ENCODE results near the gene ELOVL6. TPM values are rescaled to one million over a fixed set of nuclear protein-coding genes. Genes with fewer than 3 reads are reported as not detected.

The ELOVL6 gene
- total RNA-seq, 1 experiment from 2014 or later = 38.7 TPM

DNA sequence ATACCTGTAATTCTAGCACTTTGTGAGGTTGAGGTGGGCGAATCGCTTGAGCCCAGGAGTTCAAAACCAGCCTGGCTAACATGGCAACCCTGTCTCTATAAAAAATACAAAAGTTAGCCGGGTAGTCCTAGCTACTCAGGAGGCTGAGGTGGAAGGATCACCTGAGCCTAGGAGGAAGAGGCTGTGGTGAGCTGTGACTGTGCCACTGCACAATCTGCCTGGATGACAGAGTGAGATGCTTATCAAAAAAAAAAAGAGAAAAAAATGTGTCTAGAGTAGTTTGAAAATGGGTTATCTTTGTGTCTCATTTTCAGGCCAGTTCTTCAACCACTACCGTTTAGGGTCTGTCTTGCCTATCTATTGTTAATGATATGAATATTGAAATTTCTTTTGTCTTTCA, 187.6 kb downstream of the ELOVL6 start (continued):
- TF ChIP-seq EZH2 (IDR thresholded peaks at IDR 0.05) (no peak), SP1 (IDR thresholded peaks at IDR 0.05; ENCODE audit: low read depth) (no peak), SIN3A (IDR thresholded peaks at IDR 0.05; ENCODE audit: low read depth) (no peak), CBX3 (IDR thresholded peaks at IDR 0.05; ENCODE audit: low read depth) (no peak), RAD21 (IDR thresholded peaks at IDR 0.05; ENCODE audit: low read depth) (no peak), CEBPB (IDR thresholded peaks at IDR 0.05; ENCODE audit: low read depth) (no peak), TCF7L2 (IDR thresholded peaks at IDR 0.05; ENCODE audit: borderline replicate concordance, extremely low read depth, insufficient read depth, insufficient read length) (no peak)

DNA sequence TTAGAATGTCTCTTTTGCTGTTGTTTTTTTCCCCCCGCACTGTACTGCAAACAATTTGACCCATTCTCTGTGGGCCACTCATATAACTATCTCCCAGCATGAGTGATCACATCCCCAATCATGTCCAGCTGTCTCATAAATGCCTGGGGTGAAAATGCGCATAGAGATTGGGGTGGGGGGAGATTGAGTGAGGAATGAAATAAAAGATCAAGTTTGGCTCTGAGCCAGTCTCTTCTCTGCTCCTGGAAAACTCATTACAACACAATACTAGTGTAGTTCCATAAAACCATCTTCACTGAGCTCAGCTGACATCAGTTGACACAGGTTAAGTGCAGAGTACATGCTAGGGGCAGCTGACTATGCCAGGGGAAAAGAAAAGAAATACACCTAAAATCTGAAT, 188.9 kb downstream of the ELOVL6 start:
- TF ChIP-seq RAD21 (IDR thresholded peaks at IDR 0.05; ENCODE audit: low read depth) (no peak), SRF (IDR thresholded peaks at IDR 0.05; ENCODE audit: low read depth) (no peak), TCF7L2 (IDR thresholded peaks at IDR 0.05; ENCODE audit: borderline replicate concordance, extremely low read depth, insufficient read depth, insufficient read length) (no peak), EGR1 (IDR thresholded peaks at IDR 0.05; ENCODE audit: low read depth) (no peak), POLR2AphosphoS5 (IDR thresholded peaks at IDR 0.05; ENCODE audit: low read depth, low read length) (no peak), YY1 (IDR thresholded peaks at IDR 0.05; ENCODE audit: extremely low read depth, insufficient replicate concordance, low read depth, low read length) (no peak), JUND (IDR thresholded peaks at IDR 0.05) (no peak), POLR2A (IDR thresholded peaks at IDR 0.05; ENCODE audit: borderline replicate concordance, extremely low read depth, insufficient read depth, insufficient read length) (no peak), FOSL1 (IDR thresholded peaks at IDR 0.05; ENCODE audit: low read depth) (no peak), ELF1 (IDR thresholded peaks at IDR 0.05; ENCODE audit: borderline replicate concordance, low read depth) (no peak)
- TF ChIP-seq, protein P1, sequence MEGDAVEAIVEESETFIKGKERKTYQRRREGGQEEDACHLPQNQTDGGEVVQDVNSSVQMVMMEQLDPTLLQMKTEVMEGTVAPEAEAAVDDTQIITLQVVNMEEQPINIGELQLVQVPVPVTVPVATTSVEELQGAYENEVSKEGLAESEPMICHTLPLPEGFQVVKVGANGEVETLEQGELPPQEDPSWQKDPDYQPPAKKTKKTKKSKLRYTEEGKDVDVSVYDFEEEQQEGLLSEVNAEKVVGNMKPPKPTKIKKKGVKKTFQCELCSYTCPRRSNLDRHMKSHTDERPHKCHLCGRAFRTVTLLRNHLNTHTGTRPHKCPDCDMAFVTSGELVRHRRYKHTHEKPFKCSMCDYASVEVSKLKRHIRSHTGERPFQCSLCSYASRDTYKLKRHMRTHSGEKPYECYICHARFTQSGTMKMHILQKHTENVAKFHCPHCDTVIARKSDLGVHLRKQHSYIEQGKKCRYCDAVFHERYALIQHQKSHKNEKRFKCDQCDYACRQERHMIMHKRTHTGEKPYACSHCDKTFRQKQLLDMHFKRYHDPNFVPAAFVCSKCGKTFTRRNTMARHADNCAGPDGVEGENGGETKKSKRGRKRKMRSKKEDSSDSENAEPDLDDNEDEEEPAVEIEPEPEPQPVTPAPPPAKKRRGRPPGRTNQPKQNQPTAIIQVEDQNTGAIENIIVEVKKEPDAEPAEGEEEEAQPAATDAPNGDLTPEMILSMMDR (IDR thresholded peaks at IDR 0.05 in 2 of 3, conservative IDR thresholded peaks at IDR 0.05 in 1 of 3; ENCODE audit: borderline replicate concordance in 1 of 3, insufficient read depth in 1 of 3, low read depth in 2 of 3, low read length in 2 of 3) = no peak
- Histone ChIP-seq H3K4me3 (replicated peaks in 1 of 2; ENCODE audit: low read depth in 1 of 2, low read length in 2 of 2) (no peak overlapping the region), H3K9ac (ENCODE audit: low read length) (no peak overlapping the region), H3K27ac (ENCODE audit: low read depth, low read length) (no peak overlapping the region), H3K79me2 (ENCODE audit: insufficient read depth, low read length) (no peaks in the 10 kb centered on the region), H3K9me2 (ENCODE audit: insufficient read depth) (no peaks in the 10 kb centered on the region), H2AFZ (ENCODE audit: low read depth, low read length, poor library complexity, severe bottlenecking) (no peak overlapping the region), H3K9me3 (ENCODE audit: control insufficient read depth in 1 of 2, insufficient read depth in 1 of 2, low read depth in 1 of 2, low read length in 2 of 2) (no peaks in the 10 kb centered on the region), H3K36me3 (ENCODE audit: control insufficient read depth in 1 of 2, insufficient read depth in 2 of 2, low read length in 2 of 2) (no peaks in the 10 kb centered on the region), H3K4me2 (ENCODE audit: low read length) (no peak overlapping the region), H3K27me3 (ENCODE audit: insufficient read depth, low read length) (no peaks in the 10 kb centered on the region), H3K4me1 (ENCODE audit: control insufficient read depth in 1 of 2, insufficient read depth in 2 of 2, low read length in 2 of 2) (no peaks in the 10 kb centered on the region), H4K20me1 (ENCODE audit: insufficient read depth) (no peaks in the 10 kb centered on the region)
- ChIA-PET RAD21 (ENCODE audit: low non-redundant PET in 1 of 2, low total read pairs in 2 of 2, uncharacterized antibody in 2 of 2, unreplicated experiment in 2 of 2) (no interaction called here), CTCF (interaction anchor here (1.4 to 2.4 kb wide), 3 partner anchors 335 to 508 kb away, joined by 5 to 10 read pairs (median 6); no protein-coding TSS in a partner anchor), POLR2A (no interaction called here)
- no peak for ATAC-seq
- BruUV-seq (replicated peaks) = no TSS peak
- intact Hi-C loops (cut with micrococcal nuclease) = loop anchor here (5.0 kb wide), 3 partner anchors 188 to 613 kb away; partner anchors contain the start of genes ELOVL6 and PITX2
- DNase-seq (ENCODE audit: low read depth, low spot score) = no peak
